GM18526 (cell line): Measurements from ENCODE around the gene SMAP1.

Experiments
- POLR2A ChIP-seq: IDR thresholded peaks from 3 replicates; pipeline ENCODE4 v1.6.1; 2011; ENCODE audit not compliant: insufficient read length; ENCODE audit errors: extremely low read depth

The SMAP1 gene

DNA sequence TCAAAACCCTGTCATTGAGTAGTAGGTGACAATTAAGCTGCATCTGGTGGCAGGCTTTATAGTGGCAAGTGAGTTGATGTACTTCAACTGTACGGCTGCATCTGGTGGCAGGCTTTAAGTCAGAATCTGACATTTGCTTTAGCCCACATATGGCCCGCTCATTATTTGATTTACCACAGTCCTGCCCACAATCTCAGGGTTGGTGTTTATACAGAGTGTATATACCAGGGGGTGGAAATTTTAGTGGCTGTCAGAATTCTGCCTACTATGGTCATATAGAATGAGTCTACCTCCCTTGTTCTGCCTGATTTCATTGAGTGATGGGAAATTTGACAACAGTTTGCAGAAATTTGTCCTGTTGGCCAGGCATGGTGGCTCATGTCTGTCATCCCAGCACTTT lies 112.3 kb downstream of the SMAP1 start:
- no peak for TF ChIP-seq POLR2A

GRCh38 chr6:70790483-70791224 lies 123.0 kb downstream of the SMAP1 start:
- no peak for TF ChIP-seq POLR2A

DNA sequence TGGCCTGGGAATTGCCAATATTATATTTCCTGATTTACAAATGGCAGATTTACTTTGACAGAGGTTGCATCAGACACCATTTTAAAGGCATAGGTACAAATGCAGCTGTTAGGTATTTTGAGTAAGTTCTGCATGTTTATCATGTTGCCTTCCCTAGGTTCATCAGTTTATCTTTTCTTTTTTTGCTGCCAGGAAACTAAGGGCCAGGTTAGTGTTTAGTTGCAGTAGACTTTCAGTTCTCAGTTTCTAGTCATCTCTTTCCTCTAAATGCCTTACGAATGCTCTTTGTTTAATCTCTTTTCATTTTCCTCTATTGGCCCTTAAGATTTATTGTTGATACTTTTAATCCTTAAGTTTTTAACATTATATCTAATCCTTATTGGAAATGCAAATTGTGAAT lies 129.9 kb downstream of the SMAP1 start:
- TF ChIP-seq POLR2A: no peak

DNA sequence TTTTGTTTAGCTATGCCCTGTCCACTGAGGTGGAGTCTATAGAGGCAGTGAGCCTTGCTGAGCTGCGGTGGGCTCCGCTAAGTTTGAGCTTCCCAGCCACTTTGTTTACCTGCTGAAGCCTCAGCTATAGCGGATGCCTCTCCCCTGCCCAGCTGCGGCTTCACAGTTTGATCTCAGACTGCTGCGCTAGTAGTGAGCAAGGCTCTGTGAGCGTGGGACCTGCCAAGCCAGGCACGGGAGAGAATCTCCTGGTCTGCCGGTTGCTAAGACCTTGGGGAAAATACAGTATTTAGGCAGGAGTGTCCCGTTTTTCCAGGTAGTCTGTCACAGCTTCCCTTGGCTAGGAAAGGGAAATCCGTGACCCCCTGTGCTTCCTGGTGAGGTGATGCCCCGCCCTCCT lies 138.4 kb downstream of the SMAP1 start:
- no peak for TF ChIP-seq POLR2A

GRCh38 chr6:70811788-70812187 lies 144.1 kb downstream of the SMAP1 start:
- TF ChIP-seq POLR2A: no peak

DNA sequence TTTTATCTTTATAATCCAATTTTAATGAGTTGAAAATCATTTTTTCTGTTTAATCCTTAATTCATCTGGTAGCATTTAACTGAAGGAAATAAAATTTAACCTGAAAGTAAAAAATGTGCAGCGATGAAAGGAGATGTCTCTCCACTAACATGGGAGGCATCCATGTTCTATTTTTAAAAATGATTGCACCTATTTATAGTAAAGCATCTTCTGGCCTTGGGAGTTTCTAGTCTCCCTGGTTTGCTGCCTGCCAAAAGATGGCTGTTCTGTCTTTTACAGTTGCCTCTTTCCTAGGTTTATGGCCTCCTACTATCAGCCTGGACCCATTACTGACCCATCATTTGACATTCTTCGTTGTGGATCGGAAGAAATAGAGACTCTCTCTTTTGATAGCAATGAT lies 146.2 kb downstream of the SMAP1 start:
- TF ChIP-seq POLR2A: no peak

DNA sequence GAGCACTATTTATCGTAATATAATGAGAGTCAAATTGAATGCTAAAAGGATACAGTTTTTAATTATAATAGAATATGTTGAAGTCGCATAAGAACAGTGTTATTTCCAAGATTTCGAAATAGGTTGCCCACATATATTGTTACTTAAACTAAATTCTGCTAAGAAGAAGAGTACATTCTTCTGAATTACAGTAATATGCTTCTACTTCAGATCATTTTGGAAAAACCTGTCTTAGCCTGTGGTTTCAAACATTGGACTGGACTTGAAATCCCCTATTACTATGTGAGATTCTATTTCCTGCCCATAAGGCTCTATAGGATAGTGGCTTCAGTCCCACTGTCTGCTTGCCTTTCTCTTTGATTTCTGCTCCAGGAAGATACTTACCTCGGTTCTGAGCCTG lies 152.0 kb downstream of the SMAP1 start:
- TF ChIP-seq POLR2A: no peak

DNA sequence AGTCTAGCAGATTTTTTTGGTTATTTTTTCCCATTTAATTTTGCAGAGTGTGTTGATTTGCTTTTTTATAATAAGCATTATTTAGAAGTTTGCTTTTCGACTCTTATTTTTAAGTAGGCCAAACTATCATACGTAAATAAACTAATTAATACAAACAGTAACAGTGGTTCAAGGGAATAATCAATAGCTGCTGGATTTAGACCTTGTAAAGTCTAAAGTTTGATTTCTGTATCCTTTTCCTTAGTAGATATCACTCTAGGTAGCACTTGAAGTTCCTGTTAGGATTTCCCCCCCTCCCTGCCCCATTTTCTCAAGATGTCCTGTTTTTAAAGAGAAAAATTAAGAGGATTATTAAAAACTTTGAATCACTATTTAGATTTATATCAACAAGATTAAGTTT lies 153.1 kb downstream of the SMAP1 start:
- no peak for TF ChIP-seq POLR2A

DNA sequence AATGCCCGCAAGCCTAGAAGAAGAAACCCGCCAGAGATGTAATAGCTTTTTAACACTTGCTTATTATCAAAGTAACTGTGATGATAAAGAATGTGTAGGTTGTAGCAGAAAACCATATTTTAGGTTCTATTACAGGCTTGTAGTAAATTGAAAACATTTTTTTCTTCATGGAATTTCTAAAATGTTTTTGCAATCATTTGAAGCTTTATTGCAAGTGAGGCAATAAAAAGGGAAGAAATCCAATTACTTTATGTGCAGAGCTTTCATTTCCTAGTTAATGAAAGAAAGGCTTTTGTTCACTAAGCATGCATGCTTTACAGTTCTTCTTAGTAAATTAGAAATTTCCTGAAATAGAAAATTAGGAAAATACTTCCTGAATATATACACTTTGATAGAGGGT lies 154.1 kb downstream of the SMAP1 start:
- TF ChIP-seq POLR2A: no peak

- no peak for TF ChIP-seq POLR2A
Observed at GRCh38 chr6:70823651-70824050, 156.0 kb downstream of the SMAP1 start.

DNA sequence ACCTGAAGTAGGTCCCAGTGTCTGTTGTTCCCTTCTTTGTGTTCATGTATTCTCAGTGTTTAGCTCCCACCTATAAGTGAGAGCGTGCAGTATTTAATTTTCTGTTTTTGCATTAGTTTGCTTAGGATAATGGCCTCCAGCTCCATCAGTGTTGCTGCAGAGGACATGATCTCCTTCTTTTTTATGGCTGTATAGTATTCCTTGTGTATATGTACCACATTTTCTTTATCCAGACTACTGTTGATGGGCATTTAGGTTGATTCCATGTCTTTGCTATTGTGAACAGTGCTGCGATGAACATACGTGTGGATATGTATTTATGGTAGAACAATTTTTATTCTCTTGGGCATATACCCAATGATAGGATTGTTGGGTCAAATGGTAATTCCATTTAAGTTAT lies 163.7 kb downstream of the SMAP1 start:
- no peak for TF ChIP-seq POLR2A

- TF ChIP-seq POLR2A: no peak
Observed at GRCh38 chr6:70834520-70834919, 166.8 kb downstream of the SMAP1 start.

DNA sequence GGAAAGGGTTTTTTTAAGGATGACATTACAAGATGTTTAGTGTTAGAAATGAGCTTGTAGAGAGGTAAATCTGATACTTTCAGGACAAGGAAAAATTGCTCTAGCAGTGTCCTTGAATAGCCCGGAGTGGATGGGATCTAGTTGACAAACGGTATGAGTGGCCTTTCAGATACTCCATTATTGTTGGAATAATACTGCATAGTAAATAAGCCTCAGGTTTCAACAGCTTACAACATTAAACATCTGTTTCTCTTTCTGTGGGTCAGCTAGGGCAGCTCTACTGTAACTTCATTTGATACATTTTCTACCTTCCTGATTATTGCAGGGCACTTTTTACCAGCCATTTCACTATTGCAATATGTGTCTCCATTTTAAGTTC lies 171.2 kb downstream of the SMAP1 start:
- TF ChIP-seq POLR2A: no peak

DNA sequence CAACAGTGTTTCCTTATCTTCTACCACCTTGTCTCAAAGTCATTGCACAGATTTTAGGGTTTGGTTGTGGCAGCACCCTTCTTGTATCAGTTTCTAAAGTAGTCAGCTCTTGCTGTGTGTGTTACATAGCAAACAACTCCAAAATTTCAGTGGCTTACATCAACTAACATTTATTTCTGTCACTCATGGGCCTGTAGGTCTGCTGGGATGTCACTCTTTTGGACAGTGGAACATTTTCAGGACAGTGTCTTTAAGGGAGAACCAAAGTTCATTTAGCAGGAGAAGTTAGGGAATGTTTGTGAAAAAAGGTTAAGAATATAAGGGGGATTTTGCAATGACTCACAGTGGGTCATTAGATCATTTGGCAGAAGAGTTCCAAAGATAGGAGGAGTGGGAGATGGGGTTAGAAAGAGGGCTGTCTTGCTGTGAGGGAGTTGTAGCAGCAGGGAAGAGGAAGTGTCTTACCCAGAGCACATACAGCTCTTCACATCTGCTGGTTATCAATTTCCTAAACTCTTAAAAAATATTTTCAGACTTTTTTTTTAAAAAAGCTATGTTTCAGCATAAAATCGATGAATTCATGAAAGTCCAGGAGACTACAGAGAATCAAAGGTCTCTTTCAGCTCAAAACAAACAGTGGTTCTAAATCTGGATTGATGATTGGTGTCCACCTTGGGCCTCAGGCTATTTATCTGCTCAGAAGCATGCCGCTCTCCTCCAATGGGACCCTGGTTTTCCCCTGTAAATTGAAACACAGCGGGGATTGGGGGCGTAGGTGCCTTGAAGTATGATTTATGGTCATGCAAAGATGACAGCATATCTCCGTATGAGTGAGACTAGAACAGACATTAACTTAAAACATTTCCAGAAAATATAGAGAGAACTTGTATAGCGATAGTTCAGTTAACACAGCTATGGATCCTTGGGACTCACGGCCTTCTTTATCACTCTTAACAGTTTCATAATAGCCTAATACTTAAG lies 171.9 kb downstream of the SMAP1 start:
- no peak for TF ChIP-seq POLR2A

DNA sequence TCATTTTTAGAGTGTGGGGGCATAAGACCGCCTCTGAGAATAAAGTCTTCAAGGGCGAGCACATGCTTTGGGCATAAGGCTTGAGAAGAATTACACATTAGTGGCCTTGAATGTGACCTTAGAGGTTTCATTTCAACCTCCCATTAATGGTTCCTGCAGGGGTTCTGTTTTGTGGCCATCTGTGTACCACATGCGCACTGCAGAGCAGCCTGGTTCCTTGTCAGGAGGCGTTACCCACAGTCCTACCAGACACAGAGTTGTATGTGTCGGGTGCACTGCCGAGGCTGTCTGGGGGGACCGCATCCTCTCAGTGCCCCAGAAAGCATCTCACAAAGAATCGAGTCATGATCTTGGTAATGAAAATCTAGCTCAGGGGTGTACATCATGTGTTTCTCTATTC lies 173.4 kb downstream of the SMAP1 start:
- no peak for TF ChIP-seq POLR2A

DNA sequence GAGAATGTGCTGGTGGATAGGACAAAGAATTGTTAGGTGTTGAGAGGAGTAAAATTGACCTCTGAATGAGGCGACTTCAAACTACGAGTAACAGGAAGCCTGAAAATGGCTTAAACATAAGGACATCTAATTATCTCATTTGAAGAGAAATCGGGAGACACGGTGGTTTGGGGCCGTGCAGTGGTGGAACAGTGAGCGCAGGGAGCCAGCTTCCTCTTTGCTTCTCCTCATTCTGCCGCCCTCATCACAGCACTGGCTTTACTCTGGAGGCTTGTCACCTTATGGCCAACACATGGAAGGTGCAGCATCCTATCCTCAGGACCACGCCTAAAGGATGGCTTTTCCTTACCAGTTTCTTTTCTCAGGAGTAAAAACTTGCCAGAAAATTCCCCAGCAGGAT lies 174.9 kb downstream of the SMAP1 start:
- no peak for TF ChIP-seq POLR2A

DNA sequence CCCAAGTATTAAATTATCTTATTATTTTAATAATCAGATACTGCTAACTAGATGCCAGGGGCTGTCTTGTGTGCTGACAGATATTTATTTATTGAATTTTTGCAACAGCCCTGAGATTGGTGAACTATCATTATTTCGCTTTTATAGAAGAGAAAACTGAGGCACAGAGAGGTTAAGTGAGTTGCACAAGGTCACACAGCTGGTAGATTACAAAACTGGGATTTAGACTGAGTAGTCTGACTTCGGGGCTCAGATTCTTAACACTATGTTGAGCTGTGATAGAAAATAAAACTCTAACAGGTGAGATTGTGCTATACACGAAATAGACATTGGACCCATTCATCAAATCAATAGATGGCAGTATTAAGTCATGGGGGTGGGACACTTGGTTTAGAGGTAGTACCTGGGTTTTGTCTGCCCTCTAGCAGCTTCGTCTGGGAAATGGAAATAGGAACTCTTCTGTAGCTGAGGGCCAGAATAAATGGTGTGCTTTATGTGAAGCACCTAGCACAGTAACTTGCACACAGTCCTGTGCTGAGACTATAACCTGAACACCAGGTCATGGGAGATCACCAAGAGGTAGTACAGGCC lies 175.7 kb downstream of the SMAP1 start:
- no peak for TF ChIP-seq POLR2A

DNA sequence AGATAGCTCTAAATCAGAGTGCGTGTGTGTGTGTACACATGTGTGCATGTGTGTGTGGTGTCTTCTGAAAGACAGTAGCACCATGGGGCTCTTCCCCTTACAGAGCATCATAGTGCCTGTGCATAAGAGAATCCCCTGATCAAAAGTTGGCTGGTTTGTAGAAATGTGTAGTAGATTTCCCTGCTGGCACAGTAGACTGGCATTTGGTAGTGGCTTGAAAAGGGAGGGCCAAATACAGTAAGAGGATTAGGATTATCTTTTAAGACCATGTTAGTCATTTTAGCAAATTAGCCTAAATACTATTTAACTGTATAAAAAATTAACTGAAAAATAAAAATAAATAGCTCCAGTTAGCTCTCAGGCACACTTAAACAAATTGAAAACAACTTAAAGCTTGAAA lies 176.6 kb downstream of the SMAP1 start:
- no peak for TF ChIP-seq POLR2A
